ENCODE data around the gene WDR74.
"Not testable (repeated sequence)": the region's sequence is repeated elsewhere in the genome, so short reads cannot be mapped to it uniquely, and the experiment has no call there.

The WDR74 gene

GRCh38 chr11:62880231-62880802 is 40.9 kb upstream of the WDR74 start:
- H3K4me3 ChIP-seq (ENCODE audit: extremely low read depth, insufficient read depth, low read length, poor library complexity, severe bottlenecking), result peak overlapping the region; percentile 88
- 16 to 20% methylated on average over 16 of the region's 16 CpGs for WGBS, 2 experiments (ENCODE audit: insufficient coverage in 2 of 2)
- H3K9me3 ChIP-seq (ENCODE audit: control insufficient read depth, low read length), result no peaks in the 10 kb centered on the region
- H3K4me1 ChIP-seq (ENCODE audit: control insufficient read depth, insufficient read depth, low read length, poor library complexity, severe bottlenecking), result peaks cover 33% of the 10 kb centered on the region
- H3K36me3 ChIP-seq (ENCODE audit: control insufficient read depth, insufficient read depth, low read length), result peaks cover 66% of the 10 kb centered on the region
- H3K27ac ChIP-seq (ENCODE audit: low read depth, low read length, severe bottlenecking), result peak overlapping the region; percentile 100

- H3K4me3 ChIP-seq (ENCODE audit: extremely low read depth, insufficient read depth, low read length, poor library complexity, severe bottlenecking), result no peak overlapping the region
- H3K9me3 ChIP-seq (ENCODE audit: control insufficient read depth, low read length), result no peaks in the 10 kb centered on the region
- H3K36me3 ChIP-seq (ENCODE audit: control insufficient read depth, insufficient read depth, low read length), result peaks cover 65% of the 10 kb centered on the region
- peak overlapping the region; percentile 100 for H3K27ac ChIP-seq (ENCODE audit: low read depth, low read length, severe bottlenecking)
- WGBS, 2 experiments (ENCODE audit: insufficient coverage in 2 of 2), result 83 to 90% methylated on average over 2 to 5 of the region's 7 CpGs
- peaks cover 25% of the 10 kb centered on the region for H3K4me1 ChIP-seq (ENCODE audit: control insufficient read depth, insufficient read depth, low read length, poor library complexity, severe bottlenecking)
These were observed 40.0 kb upstream of the WDR74 start for GRCh38 chr11:62879235-62879978.

DNA sequence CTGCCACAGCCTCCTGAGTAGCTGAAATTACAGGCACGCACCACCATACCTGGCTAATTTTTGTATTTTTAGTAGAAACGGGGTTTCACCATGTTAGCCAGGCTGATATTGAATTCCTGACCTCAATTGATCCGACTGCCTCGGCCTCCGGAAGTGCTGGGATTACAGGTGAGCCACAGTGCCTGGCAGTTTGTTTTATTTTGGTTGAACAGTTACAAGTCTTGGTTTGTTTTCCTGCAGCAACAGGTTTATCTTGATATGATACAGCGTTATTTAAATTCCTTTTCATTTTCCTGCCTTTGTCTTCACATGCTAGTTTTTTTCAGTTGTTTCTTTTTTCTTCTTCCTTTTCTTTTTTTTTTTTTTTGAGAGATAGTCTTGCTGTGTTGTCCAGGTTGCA is 37.3 kb upstream of the WDR74 start:
- peaks cover 8% of the 10 kb centered on the region for H3K4me1 ChIP-seq (ENCODE audit: control insufficient read depth, insufficient read depth, low read length, poor library complexity, severe bottlenecking)
- no peak overlapping the region for H3K27ac ChIP-seq (ENCODE audit: low read depth, low read length, severe bottlenecking)
- H3K9me3 ChIP-seq (ENCODE audit: control insufficient read depth, low read length), result no peaks in the 10 kb centered on the region
- 100% methylated on average over 4 to 5 of the region's 6 CpGs for WGBS, 2 experiments (ENCODE audit: insufficient coverage in 2 of 2)
- H3K4me3 ChIP-seq (ENCODE audit: extremely low read depth, insufficient read depth, low read length, poor library complexity, severe bottlenecking), result no peak overlapping the region
- H3K36me3 ChIP-seq (ENCODE audit: control insufficient read depth, insufficient read depth, low read length), result peaks cover 62% of the 10 kb centered on the region

DNA sequence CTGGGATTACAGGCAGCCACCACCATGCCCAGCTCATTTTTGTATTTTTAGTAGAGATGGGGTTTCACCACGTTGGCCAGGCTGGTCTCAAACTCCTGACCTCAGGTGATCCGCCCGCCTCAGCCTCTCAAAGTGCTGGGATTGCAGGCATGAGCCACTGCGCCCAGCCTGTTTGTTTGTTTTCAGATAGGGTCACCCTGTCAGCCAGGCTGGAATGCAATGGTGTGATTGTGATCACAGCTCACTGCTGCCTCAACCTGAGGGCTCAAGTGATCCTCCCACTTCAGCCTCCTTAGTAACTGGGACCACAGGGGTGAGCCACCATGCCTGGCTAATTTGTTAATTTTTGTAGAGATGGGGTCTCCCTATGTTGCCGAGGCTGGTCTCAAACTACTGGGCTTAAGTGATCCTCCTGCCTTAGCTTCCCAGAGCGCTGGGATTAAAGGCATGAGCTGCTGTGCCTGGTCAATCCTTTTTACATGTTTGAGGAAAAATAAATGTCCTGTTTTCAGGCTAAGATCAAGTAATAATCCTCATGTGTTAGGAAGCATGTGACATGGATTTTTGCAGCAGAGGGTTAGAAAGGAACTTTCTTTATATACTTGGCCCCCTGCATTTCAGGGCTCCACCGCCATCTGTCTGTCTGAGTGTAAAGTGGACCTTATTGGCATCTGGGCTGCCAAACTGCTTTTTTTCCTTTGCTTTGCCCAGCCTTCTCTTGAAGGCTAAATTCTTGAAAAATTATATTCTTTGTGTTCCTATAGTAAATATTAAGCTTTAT is 36.5 kb upstream of the WDR74 start:
- no peaks in the 10 kb centered on the region for H3K9me3 ChIP-seq (ENCODE audit: control insufficient read depth, low read length)
- H3K27ac ChIP-seq (ENCODE audit: low read depth, low read length, severe bottlenecking), result no peak overlapping the region
- WGBS, 2 experiments (ENCODE audit: insufficient coverage in 2 of 2), result 91 to 100% methylated on average over 2 to 6 of the region's 7 CpGs
- H3K4me3 ChIP-seq (ENCODE audit: extremely low read depth, insufficient read depth, low read length, poor library complexity, severe bottlenecking), result no peak overlapping the region
- H3K36me3 ChIP-seq (ENCODE audit: control insufficient read depth, insufficient read depth, low read length), result peaks cover 68% of the 10 kb centered on the region
- peaks cover 8% of the 10 kb centered on the region for H3K4me1 ChIP-seq (ENCODE audit: control insufficient read depth, insufficient read depth, low read length, poor library complexity, severe bottlenecking)

DNA sequence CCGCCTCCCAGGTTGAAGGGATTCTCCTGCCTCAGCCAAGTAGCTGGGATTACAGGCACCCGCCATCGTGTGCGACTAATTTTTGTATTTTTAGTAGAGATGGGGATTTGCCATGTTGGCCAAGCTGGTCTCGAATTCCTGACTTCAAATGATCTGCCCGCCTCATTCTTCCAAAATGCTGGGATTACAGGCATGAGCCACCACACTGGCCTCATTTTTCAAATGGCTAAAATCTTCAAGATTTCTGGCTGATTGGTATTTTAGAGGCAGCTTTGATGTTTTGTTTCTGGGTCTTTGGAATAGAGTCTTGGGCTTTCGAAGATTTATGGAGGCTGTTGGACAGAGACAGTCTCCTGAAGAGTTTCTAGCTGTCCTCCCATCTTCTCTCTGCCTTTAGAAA is 35.5 kb upstream of the WDR74 start:
- WGBS, 2 experiments (ENCODE audit: insufficient coverage in 2 of 2), result 96 to 100% methylated on average over 4 to 6 of the region's 7 CpGs
- Histone ChIP-seq H3K4me3 (ENCODE audit: extremely low read depth, insufficient read depth, low read length, poor library complexity, severe bottlenecking) (no peak overlapping the region), H3K9me3 (ENCODE audit: control insufficient read depth, low read length) (no peaks in the 10 kb centered on the region), H3K4me1 (ENCODE audit: control insufficient read depth, insufficient read depth, low read length, poor library complexity, severe bottlenecking) (peaks cover 4% of the 10 kb centered on the region), H3K27ac (ENCODE audit: low read depth, low read length, severe bottlenecking) (no peak overlapping the region), H3K36me3 (ENCODE audit: control insufficient read depth, insufficient read depth, low read length) (peaks cover 68% of the 10 kb centered on the region)

DNA sequence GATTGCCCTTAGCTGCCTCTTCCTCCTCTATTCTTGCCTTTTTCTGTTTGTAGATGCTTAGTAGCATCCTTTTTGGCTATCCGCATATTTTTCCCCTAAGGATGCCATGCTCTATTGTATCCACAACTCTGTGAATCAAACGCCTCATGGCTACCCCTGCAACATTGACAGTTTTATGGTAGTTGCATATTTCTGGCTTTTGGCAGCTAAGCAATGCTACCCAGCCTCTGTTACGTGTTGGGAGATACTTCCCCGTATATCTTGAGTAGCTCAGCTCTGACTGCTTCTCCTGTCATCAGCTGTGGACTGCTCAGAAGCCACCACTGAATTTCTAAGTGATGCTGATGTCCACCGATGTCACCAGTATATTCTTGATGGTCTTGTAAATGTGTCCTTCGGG is 26.2 kb upstream of the WDR74 start:
- Histone ChIP-seq H3K27ac (ENCODE audit: low read depth, low read length, severe bottlenecking) (no peak overlapping the region), H3K4me3 (ENCODE audit: extremely low read depth, insufficient read depth, low read length, poor library complexity, severe bottlenecking) (no peak overlapping the region), H3K4me1 (ENCODE audit: control insufficient read depth, insufficient read depth, low read length, poor library complexity, severe bottlenecking) (peaks cover 15% of the 10 kb centered on the region), H3K9me3 (ENCODE audit: control insufficient read depth, low read length) (no peaks in the 10 kb centered on the region), H3K36me3 (ENCODE audit: control insufficient read depth, insufficient read depth, low read length) (peaks cover 36% of the 10 kb centered on the region)
- 96 to 97% methylated on average over 4 to 5 of the region's 6 CpGs for WGBS, 2 experiments (ENCODE audit: insufficient coverage in 2 of 2)

GRCh38 chr11:62863687-62864335 is 24.4 kb upstream of the WDR74 start:
- no peak overlapping the region for H3K27ac ChIP-seq (ENCODE audit: low read depth, low read length, severe bottlenecking)
- peaks cover 34% of the 10 kb centered on the region for H3K36me3 ChIP-seq (ENCODE audit: control insufficient read depth, insufficient read depth, low read length)
- WGBS, 2 experiments (ENCODE audit: insufficient coverage in 2 of 2), result 95% methylated on average over 2 of the region's 4 CpGs
- no peak overlapping the region for H3K4me3 ChIP-seq (ENCODE audit: extremely low read depth, insufficient read depth, low read length, poor library complexity, severe bottlenecking)
- peaks cover 15% of the 10 kb centered on the region for H3K4me1 ChIP-seq (ENCODE audit: control insufficient read depth, insufficient read depth, low read length, poor library complexity, severe bottlenecking)
- H3K9me3 ChIP-seq (ENCODE audit: control insufficient read depth, low read length), result no peaks in the 10 kb centered on the region

DNA sequence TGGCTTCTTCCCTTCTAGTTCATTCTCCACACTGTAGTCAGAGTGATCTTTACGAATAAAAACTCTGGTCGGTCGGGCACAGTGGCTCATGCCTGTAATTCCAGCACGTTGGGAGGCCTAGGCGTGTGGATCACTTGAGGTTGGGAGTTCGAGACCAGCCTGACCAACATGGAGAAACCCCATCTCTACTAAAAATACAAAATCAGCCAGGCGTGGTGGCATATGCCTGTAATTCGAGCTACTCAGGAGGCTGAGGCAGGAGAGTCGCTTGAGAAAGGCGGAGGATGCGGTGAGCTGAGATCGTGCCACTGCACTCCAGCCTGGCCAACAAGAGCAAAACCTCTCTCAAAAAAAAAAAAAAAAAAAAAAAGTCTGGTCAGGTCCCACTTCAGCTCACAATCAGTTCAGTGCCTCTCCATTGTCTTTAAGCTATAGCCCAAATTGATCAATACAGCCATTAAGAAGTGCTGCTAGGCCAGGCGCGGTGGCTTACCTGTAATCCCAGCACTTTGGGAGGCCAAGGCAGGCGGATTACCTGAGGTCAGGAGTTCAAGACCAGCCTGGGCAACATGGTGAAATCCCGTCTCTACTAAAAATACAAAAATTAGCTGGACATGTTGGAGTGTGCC is 22.3 kb upstream of the WDR74 start:
- WGBS, 2 experiments (ENCODE audit: insufficient coverage in 2 of 2), result 89 to 93% methylated on average over 14 of the region's 16 CpGs
- not testable (repeated sequence) for H3K9me3 ChIP-seq (ENCODE audit: control insufficient read depth, low read length); H3K4me3 ChIP-seq (ENCODE audit: extremely low read depth, insufficient read depth, low read length, poor library complexity, severe bottlenecking)
- Histone ChIP-seq H3K27ac (ENCODE audit: low read depth, low read length, severe bottlenecking) (peak overlapping the region; percentile 61), H3K4me1 (ENCODE audit: control insufficient read depth, insufficient read depth, low read length, poor library complexity, severe bottlenecking) (peaks cover 24% of the 10 kb centered on the region), H3K36me3 (ENCODE audit: control insufficient read depth, insufficient read depth, low read length) (peaks cover 23% of the 10 kb centered on the region)

DNA sequence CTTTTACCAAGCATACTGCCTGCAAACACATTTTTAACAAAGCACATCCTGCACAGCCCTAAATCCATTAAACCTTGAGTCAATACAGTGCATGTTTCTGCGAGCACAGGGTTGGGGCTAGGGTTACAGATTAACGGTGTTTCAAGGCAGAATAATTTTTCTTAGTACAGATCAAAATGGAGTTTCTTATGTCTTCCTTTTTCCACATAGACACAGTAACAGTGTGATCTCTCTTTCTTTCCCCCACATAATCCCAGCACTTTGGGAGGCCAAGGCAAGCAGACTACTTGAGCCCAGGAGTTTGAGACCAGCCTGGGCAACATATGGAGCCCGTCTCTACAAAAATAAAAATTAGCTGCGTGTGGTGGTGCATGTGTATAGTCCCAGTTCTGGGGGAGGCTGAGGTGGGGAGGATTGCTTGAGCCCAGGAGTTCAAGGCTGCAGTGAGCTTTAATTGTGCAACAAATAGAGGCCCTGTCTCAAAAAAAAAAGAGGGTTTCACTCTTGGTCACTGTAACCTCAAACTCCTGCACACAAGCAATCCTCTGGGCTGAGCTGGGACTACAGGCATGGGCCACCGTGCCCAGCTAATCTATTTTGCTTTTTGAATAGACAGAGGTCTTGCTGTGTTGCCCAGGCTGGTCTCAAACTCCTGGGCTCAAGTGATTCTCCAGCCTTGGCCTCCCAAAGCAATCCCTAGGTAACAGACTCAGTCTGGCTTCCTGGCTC is 21.6 kb upstream of the WDR74 start:
- peak overlapping the region; percentile 61 for H3K27ac ChIP-seq (ENCODE audit: low read depth, low read length, severe bottlenecking)
- WGBS, 2 experiments (ENCODE audit: insufficient coverage in 2 of 2), result 94 to 100% methylated on average over 1 to 3 of the region's 5 CpGs
- peaks cover 23% of the 10 kb centered on the region for H3K36me3 ChIP-seq (ENCODE audit: control insufficient read depth, insufficient read depth, low read length)
- H3K4me3 ChIP-seq (ENCODE audit: extremely low read depth, insufficient read depth, low read length, poor library complexity, severe bottlenecking), result no peak overlapping the region
- H3K9me3 ChIP-seq (ENCODE audit: control insufficient read depth, low read length), result no peaks in the 10 kb centered on the region
- peaks cover 24% of the 10 kb centered on the region for H3K4me1 ChIP-seq (ENCODE audit: control insufficient read depth, insufficient read depth, low read length, poor library complexity, severe bottlenecking)

DNA sequence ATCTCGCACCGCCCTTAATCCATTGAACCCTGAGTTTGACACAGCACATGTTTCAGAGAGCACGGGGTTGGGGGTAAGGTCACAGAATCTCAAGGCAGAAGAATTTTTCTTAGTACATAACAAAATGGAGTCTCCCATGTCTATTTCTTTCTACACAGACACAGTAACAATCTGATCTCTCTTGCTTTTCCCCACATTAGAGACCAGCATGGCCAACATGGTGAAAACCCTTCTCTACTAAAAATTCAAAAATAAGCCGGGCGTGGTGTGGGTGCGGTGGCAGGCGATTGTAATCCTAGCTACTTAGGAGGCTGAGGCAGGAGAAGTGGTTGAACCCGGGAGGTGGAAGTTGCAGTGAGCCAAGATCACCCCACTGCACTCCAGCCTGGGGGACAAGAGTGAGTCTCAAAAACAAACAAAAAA is 19.9 kb upstream of the WDR74 start:
- WGBS, 2 experiments (ENCODE audit: insufficient coverage in 2 of 2), result 96 to 97% methylated on average over 3 to 4 of the region's 8 CpGs
- Histone ChIP-seq H3K27ac (ENCODE audit: low read depth, low read length, severe bottlenecking) (peak overlapping the region; percentile 53), H3K4me1 (ENCODE audit: control insufficient read depth, insufficient read depth, low read length, poor library complexity, severe bottlenecking) (peaks cover 24% of the 10 kb centered on the region), H3K36me3 (ENCODE audit: control insufficient read depth, insufficient read depth, low read length) (peaks cover 27% of the 10 kb centered on the region)
- H3K9me3 ChIP-seq (ENCODE audit: control insufficient read depth, low read length); H3K4me3 ChIP-seq (ENCODE audit: extremely low read depth, insufficient read depth, low read length, poor library complexity, severe bottlenecking): not testable (repeated sequence)
